ENCODE data around the gene ECSCR.

DNA sequence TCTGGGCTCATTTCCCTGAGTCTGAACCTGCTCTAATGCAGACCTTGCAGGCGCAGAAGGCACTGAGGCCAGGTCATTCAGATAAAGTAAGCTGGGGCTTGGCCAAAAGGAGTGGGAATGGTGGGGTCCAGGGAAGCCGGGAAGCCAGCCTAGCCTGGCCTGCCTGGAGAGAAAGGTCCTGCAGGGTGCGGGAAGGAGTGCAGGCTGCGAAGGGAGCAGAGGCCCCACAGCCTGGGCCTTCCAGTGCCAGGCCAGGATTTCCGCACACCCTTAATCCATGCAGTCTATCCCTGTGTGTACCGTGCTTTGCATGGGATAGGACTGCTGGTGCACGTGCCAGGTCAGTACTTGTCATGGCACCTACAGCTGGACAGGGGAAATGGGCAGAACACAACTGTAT lies 23.7 kb upstream of the ECSCR start:
- TF ChIP-seq POLR2A (IDR thresholded peaks at IDR 0.05) (no peak), EP300 (IDR thresholded peaks at IDR 0.05) (no peak)
- TF ChIP-seq, protein P1, sequence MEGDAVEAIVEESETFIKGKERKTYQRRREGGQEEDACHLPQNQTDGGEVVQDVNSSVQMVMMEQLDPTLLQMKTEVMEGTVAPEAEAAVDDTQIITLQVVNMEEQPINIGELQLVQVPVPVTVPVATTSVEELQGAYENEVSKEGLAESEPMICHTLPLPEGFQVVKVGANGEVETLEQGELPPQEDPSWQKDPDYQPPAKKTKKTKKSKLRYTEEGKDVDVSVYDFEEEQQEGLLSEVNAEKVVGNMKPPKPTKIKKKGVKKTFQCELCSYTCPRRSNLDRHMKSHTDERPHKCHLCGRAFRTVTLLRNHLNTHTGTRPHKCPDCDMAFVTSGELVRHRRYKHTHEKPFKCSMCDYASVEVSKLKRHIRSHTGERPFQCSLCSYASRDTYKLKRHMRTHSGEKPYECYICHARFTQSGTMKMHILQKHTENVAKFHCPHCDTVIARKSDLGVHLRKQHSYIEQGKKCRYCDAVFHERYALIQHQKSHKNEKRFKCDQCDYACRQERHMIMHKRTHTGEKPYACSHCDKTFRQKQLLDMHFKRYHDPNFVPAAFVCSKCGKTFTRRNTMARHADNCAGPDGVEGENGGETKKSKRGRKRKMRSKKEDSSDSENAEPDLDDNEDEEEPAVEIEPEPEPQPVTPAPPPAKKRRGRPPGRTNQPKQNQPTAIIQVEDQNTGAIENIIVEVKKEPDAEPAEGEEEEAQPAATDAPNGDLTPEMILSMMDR (IDR thresholded peaks at IDR 0.05): no peak
